Measurements from ENCODE around the gene TM6SF1. TPM values are rescaled to one million over a fixed set of nuclear protein-coding genes. Genes with fewer than 3 reads are reported as not detected.

The TM6SF1 gene
- total RNA-seq (2014; rRNA removed; shearing (Covaris generic)) (not detected in 2 replicates), polyA plus RNA-seq (2016; fragmentation: Nextera tagmentation; extraction: Ambion mirVana) (0.14 TPM in 1 of 2 replicates, not detected in the other)

- no peaks in the 10 kb centered on the region for H3K9me2 ChIP-seq (ENCODE audit: insufficient read depth)
- no peak within 1 kb of the TSS for H3K27ac ChIP-seq
- H3K79me2 ChIP-seq (ENCODE audit: insufficient read depth), result no peaks in the 10 kb centered on the region
- peak within 1 kb of the TSS; percentile 42 for H3K4me2 ChIP-seq (ENCODE audit: unreplicated experiment)
- DNase-seq, result peak; percentile 21
- H3F3A ChIP-seq (ENCODE audit: insufficient read depth), result no peaks in the 10 kb centered on the region
- no peaks in the 10 kb centered on the region for H4K20me1 ChIP-seq (ENCODE audit: insufficient read depth)
- H2AFZ ChIP-seq, result peak within 1 kb of the TSS; percentile 71
- H3K4me1 ChIP-seq (ENCODE audit: insufficient read depth), result no peaks in the 10 kb centered on the region
- no peak within 1 kb of the TSS for H3K9ac ChIP-seq
- no peaks in the 10 kb centered on the region for H3K36me3 ChIP-seq (ENCODE audit: low read depth)
- TF ChIP-seq EZH2phosphoT487 (IDR thresholded peaks at IDR 0.05; ENCODE audit: insufficient read depth, low read depth), result no peak
- in situ Hi-C loops (cut with MboI), result no loop called here
- peak within 1 kb of the TSS; percentile 63 for H3K4me3 ChIP-seq
- peaks cover 40% of the 10 kb centered on the region for H3K27me3 ChIP-seq (replicated peaks; ENCODE audit: insufficient read depth)
- H3K9me3 ChIP-seq (ENCODE audit: low read depth), result no peaks in the 10 kb centered on the region
- WGBS, 2 experiments (ENCODE audit: low coverage in 1 of 2, low lambda C conversion rate in 2 of 2, missing lambda C conversion rate in 2 of 2), result 3 to 4% methylated on average over 17 to 84 of the region's 97 CpGs
Observed at GRCh38 chr15:83106994-83107840, at the start of gene TM6SF1. Gene TM6SF1 (plus strand): TSS chr15:83107645. CDS start chr15:83107681, 36 bp downstream.

- Histone ChIP-seq H3K36me3 (ENCODE audit: low read depth) (peaks cover 14% of the 10 kb centered on the region), H3K9me3 (ENCODE audit: low read depth) (no peaks in the 10 kb centered on the region), H3F3A (ENCODE audit: insufficient read depth) (peaks cover 18% of the 10 kb centered on the region), H2AFZ (no peak overlapping the region), H3K27ac (no peak overlapping the region), H3K9ac (no peak overlapping the region), H3K79me2 (ENCODE audit: insufficient read depth) (peaks cover 96% of the 10 kb centered on the region), H3K9me2 (ENCODE audit: insufficient read depth) (no peaks in the 10 kb centered on the region), H4K20me1 (ENCODE audit: insufficient read depth) (peaks cover 7% of the 10 kb centered on the region), H3K4me1 (ENCODE audit: insufficient read depth) (peaks cover 20% of the 10 kb centered on the region), H3K4me2 (ENCODE audit: unreplicated experiment) (no peak overlapping the region), H3K4me3 (no peak overlapping the region), H3K27me3 (replicated peaks; ENCODE audit: insufficient read depth) (no peaks in the 10 kb centered on the region)
- TF ChIP-seq EZH2 (IDR thresholded peaks at IDR 0.05; ENCODE audit: insufficient read depth, poor library complexity, severe bottlenecking) (no peak), EZH2phosphoT487 (IDR thresholded peaks at IDR 0.05; ENCODE audit: insufficient read depth, low read depth) (no peak)
- 93 to 94% methylated on average over 7 of the region's 7 CpGs for WGBS, 2 experiments (ENCODE audit: low coverage in 1 of 2, low lambda C conversion rate in 2 of 2, missing lambda C conversion rate in 2 of 2)
- no peak for DNase-seq
- in situ Hi-C loops (cut with MboI), result no loop called here
Observed at GRCh38 chr15:83057696-83058376, 49.6 kb upstream of the TM6SF1 start.

- peaks cover 16% of the 10 kb centered on the region for H4K20me1 ChIP-seq (ENCODE audit: insufficient read depth)
Observed at GRCh38 chr15:83061680-83062079, 45.8 kb upstream of the TM6SF1 start.

GRCh38 chr15:83062768-83063180, 44.7 kb upstream of the TM6SF1 start:
- WGBS, 2 experiments (ENCODE audit: low coverage in 1 of 2, low lambda C conversion rate in 2 of 2, missing lambda C conversion rate in 2 of 2), result 68 to 80% methylated on average over 3 of the region's 3 CpGs
- Histone ChIP-seq H4K20me1 (ENCODE audit: insufficient read depth) (peaks cover 16% of the 10 kb centered on the region; the same call in 1 of the 2 replicates), H3K36me3 (ENCODE audit: low read depth) (no peaks in the 10 kb centered on the region), H3K27me3 (replicated peaks; ENCODE audit: insufficient read depth) (no peaks in the 10 kb centered on the region), H3K4me1 (ENCODE audit: insufficient read depth) (peaks cover 32% of the 10 kb centered on the region), H3K9me3 (ENCODE audit: low read depth) (no peaks in the 10 kb centered on the region), H3K27ac (no peak overlapping the region), H2AFZ (no peak overlapping the region), H3F3A (ENCODE audit: insufficient read depth) (peaks cover 35% of the 10 kb centered on the region), H3K79me2 (ENCODE audit: insufficient read depth) (peaks cover 88% of the 10 kb centered on the region), H3K9me2 (ENCODE audit: insufficient read depth) (no peaks in the 10 kb centered on the region), H3K9ac (no peak overlapping the region), H3K4me3 (no peak overlapping the region), H3K4me2 (ENCODE audit: unreplicated experiment) (no peak overlapping the region)
- TF ChIP-seq EZH2 (IDR thresholded peaks at IDR 0.05; ENCODE audit: insufficient read depth, poor library complexity, severe bottlenecking), result no peak
- TF ChIP-seq EZH2phosphoT487 (IDR thresholded peaks at IDR 0.05; ENCODE audit: insufficient read depth, low read depth), result no peak
- DNase-seq, result no peak
- in situ Hi-C loops (cut with MboI), result no loop called here

More at GRCh38 chr15:83061680-83062079, 45.8 kb upstream of the TM6SF1 start:
- H3K79me2 ChIP-seq (ENCODE audit: insufficient read depth), result peaks cover 99% of the 10 kb centered on the region
- H3K36me3 ChIP-seq (ENCODE audit: low read depth), result no peaks in the 10 kb centered on the region
- TF ChIP-seq EZH2 (IDR thresholded peaks at IDR 0.05; ENCODE audit: insufficient read depth, poor library complexity, severe bottlenecking) (no peak), EZH2phosphoT487 (IDR thresholded peaks at IDR 0.05; ENCODE audit: insufficient read depth, low read depth) (no peak)
- peaks cover 31% of the 10 kb centered on the region for H3F3A ChIP-seq (ENCODE audit: insufficient read depth)
- peak overlapping the region; percentile 51 for H3K27ac ChIP-seq
- H3K27me3 ChIP-seq (replicated peaks; ENCODE audit: insufficient read depth), result no peaks in the 10 kb centered on the region
- no peak overlapping the region for H3K4me3 ChIP-seq
- H3K9ac ChIP-seq, result peak overlapping the region; percentile 8; the same call in 1 of the 2 replicates
- no peak overlapping the region for H2AFZ ChIP-seq
- peak overlapping the region; percentile 49 for H3K4me2 ChIP-seq (ENCODE audit: unreplicated experiment)
- no peaks in the 10 kb centered on the region for H3K9me3 ChIP-seq (ENCODE audit: low read depth)
- 3 to 11% methylated on average over 2 of the region's 2 CpGs for WGBS, 2 experiments (ENCODE audit: low coverage in 1 of 2, low lambda C conversion rate in 2 of 2, missing lambda C conversion rate in 2 of 2)
- in situ Hi-C loops (cut with MboI), result no loop called here
- H3K9me2 ChIP-seq (ENCODE audit: insufficient read depth), result no peaks in the 10 kb centered on the region
- DNase-seq, result peak; percentile 50
- H3K4me1 ChIP-seq (ENCODE audit: insufficient read depth), result peaks cover 32% of the 10 kb centered on the region
